CD4-positive, alpha-beta T cell treated with Interleukin-15 for 4 hours (primary cell): Measurements from ENCODE around the gene ACTL7B.
"Not testable (repeated sequence)": the region's sequence is repeated elsewhere in the genome, so short reads cannot be mapped to it uniquely, and the experiment has no call there.

Experiments
- DNase-seq: peaks from one replicate; pipeline ENCODE4 v3.0.0-alpha.2; 2020; ENCODE audit warnings: low spot score

ACTL7B gene

GRCh38 chr9:108869092-108869725 lies 13.4 kb upstream of the ACTL7B start:
- no peak for DNase-seq

GRCh38 chr9:108867829-108868228 lies 12.0 kb upstream of the ACTL7B start:
- no peak for DNase-seq

- no peak for DNase-seq
These were observed 11.3 kb upstream of the ACTL7B start for GRCh38 chr9:108867116-108867515.

- DNase-seq, result no peak
These were observed 10.2 kb upstream of the ACTL7B start for GRCh38 chr9:108866001-108866420.

GRCh38 chr9:108865037-108865436 lies 9.3 kb upstream of the ACTL7B start:
- no peak for DNase-seq

GRCh38 chr9:108864446-108864845 lies 8.7 kb upstream of the ACTL7B start:
- DNase-seq, result no peak

- DNase-seq, result no peak
These were observed 8.1 kb upstream of the ACTL7B start for GRCh38 chr9:108863891-108864290.

- DNase-seq, result no peak
These were observed 6.2 kb upstream of the ACTL7B start, which contains the start of gene ACTL7A for GRCh38 chr9:108861997-108862396. Gene ACTL7A, plus strand, starts transcription at chr9:108862266. Its CDS starts 57 bp downstream, at chr9:108862323.

GRCh38 chr9:108861464-108861863 lies 5.7 kb upstream of the ACTL7B start:
- no peak for DNase-seq

- DNase-seq, result no peak
These were observed 5.0 kb upstream of the ACTL7B start for GRCh38 chr9:108860764-108861163.

- DNase-seq, result no peak
These were observed 4.6 kb upstream of the ACTL7B start for GRCh38 chr9:108860354-108860753.

- DNase-seq, result no peak
These were observed 3.8 kb upstream of the ACTL7B start for GRCh38 chr9:108859459-108860114.

- DNase-seq, result no peak
These were observed 1.8 kb upstream of the ACTL7B start for GRCh38 chr9:108857572-108857971.

- DNase-seq, result no peak
These were observed 278 bp downstream of the ACTL7B start for GRCh38 chr9:108855529-108855886.

GRCh38 chr9:108854641-108855528 lies 901 bp downstream of the ACTL7B start:
- DNase-seq, result no peak

- no peak for DNase-seq
These were observed 1.7 kb downstream of the ACTL7B start for GRCh38 chr9:108854094-108854493.

GRCh38 chr9:108852079-108852478 lies 3.7 kb downstream of the ACTL7B start:
- DNase-seq, result no peak

GRCh38 chr9:108851138-108851537 lies 4.6 kb downstream of the ACTL7B start:
- no peak for DNase-seq

GRCh38 chr9:108850293-108850897 lies 5.4 kb downstream of the ACTL7B start:
- no peak for DNase-seq

- not testable (repeated sequence) for DNase-seq
These were observed 7.5 kb downstream of the ACTL7B start for GRCh38 chr9:108848296-108848695.

GRCh38 chr9:108845947-108846346 lies 9.8 kb downstream of the ACTL7B start:
- DNase-seq, result no peak

GRCh38 chr9:108845507-108845906 lies 10.3 kb downstream of the ACTL7B start:
- DNase-seq, result no peak
